HG02642 (cell line): ENCODE data around the gene IKZF2.

ENCODE experiments used
- ATAC-seq: cut with Tn5 transposase; IDR thresholded peaks from one replicate; pipeline ENCODE4 v1.9.1; 2021; ENCODE audit warnings: mild to moderate bottlenecking; ENCODE audit not compliant: unreplicated experiment, poor library complexity

IKZF2 gene

DNA sequence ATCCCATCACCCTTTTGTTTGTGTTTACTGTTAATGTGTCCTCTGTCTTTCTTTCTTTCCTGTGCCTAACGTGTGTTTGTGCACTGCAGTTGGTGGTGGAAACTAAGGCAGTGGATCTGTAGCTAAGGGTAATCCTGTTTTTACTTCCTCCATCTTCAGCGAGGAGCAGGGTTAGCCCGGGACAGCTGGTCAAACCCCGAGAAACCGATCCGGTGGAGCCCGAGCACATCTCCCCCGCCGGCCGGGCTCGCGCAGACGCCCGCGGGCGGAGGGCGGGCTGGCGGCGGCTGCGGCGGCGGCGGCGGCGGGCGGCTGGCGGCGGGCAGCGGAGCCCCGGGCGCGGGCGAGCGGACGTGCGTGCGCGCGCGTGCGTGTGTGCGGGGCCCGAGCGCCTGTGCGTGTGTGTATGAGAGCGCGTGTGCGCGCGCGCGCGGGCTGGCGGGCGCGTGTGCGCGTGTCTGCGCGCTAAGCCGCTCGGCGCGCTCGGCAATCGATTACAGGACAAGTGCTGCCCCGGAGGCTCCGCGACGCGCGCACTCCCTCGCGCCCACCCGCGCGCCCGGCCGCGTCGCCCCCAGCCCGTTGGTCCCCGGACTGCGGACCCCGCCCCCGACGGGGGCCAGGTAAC is at the start of gene IKZF2:
Gene IKZF2, minus strand, starts transcription at position 176 of the 628 bp plus-strand sequence. CDS start 2,983 bp downstream, outside the sequence.
- ATAC-seq, result peak; percentile 76

DNA sequence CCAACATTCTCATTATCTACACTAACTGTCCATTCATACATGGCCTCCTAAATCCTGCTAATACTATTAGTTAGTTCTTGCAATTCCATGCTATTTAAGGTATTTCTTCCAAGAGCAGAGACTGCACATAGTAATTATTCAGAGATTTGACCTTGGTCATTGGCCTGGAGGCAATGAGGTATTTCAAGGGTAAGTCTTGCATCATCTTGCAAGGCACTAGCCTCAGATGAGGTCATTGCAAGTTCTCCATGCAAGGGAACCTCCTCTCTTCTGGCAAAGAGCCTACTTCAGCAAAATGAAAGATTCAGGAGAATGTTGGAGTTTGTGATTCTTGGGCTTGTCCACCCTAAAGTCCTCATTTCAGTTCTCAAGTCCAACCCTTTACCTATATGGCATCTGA is 48.5 kb upstream of the IKZF2 start:
- ATAC-seq, result no peak

DNA sequence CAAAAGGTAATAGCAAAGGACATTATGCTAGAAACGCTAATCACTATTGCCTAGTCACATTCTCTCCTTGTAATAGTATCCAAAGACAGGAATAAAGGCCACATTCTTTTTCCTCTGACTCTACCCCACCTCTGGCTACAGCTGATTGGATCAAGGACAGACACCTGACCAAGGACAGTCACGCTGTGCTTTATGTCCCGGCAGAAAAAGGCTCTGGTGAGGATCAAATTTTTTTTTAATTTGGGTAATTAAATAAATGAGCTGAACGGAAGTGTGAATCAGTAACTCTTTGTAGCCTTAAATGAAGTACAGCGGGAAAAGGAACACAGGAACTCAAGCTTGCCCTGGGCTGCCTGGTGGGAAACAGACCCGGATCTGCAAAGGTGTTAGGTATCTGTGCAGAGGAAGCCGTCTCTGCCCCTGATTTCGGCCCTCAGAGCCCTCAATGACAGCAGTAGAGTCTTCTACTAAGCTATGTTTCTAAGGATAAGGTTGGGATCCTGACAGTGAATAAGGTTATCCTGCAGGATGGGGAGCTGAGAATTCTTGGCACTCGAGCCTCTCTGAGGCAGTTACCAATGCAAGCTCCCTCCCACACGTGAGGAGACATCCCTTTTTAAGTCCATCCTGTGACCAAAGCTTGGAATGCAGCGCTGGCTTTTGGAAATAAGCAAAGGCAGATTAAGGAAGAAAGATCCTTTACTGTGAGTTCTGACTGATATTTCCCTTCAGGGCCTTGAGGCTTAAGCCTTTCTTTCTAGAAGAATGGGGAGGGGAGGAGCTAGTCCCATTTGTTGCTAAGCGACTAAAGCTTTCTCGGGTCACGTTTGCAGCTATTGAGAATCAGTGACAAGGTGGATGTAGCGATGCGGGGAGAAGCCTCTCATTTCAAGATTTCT is 37.8 kb upstream of the IKZF2 start:
- no peak for ATAC-seq

DNA sequence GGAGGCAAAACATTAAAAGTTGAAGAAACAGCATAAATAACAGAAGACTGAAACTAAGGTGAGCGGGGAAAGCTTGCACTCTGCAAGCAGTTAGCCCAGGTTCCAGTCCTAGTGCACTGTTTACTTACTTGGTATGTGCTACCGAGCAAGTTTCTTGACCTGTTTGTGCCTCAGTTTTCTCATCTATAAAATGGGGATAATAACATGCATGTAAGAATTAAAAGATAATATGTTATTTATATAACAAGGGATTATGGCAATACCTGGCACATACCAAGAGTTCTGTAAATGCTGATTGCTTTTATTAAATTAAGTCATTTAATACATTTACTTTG is 37.1 kb upstream of the IKZF2 start:
- no peak for ATAC-seq

DNA sequence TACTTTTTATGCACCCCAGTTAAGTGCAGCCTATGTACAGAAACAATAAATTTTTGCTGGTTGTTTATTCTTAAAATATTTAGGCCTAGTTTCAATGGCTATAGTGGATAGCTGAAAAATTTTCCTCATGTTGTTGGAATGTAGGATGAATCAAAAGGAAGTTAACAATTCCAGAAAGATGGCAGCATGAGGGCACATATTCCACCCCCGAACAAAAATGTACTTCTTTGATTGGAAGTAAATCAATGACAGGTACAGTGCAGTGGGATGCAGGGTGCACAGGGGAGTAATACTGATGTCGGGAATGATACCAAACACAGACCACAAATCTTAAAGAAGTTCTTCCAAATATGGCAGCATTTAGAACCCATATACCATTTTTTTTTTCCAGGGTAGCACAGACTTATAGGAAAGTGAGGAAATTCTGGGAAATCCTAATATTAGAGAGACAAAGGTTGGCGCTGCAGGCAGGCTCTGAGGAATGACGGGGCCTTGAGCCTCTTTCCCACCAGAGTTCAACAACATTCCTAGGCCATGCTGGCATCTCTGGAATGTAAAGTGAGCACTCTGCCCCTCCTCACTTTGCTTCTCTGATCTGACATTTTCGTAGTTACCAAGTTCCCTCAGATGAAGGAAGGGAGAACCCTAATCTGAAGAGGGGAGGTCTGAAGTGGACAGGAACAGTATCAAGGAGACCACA is 36.6 kb upstream of the IKZF2 start:
- no peak for ATAC-seq

DNA sequence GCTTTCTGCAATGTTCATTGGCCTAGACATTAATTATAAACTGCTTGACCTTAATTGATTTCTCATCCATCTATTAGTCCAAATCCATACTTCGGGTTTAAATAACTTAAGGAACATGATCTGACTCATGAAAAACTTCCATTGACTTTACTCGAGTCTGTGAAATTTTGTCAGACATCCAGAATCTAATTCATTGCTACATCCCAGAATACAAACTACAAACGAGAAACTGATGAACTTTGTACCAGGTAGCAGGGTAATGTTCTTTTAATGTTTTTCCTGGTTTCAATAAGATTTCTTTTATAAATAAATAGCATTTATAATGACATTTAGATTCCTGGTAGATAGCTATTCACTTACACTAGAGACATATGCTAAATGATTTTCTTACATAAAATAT is 36.0 kb upstream of the IKZF2 start:
- no peak for ATAC-seq

DNA sequence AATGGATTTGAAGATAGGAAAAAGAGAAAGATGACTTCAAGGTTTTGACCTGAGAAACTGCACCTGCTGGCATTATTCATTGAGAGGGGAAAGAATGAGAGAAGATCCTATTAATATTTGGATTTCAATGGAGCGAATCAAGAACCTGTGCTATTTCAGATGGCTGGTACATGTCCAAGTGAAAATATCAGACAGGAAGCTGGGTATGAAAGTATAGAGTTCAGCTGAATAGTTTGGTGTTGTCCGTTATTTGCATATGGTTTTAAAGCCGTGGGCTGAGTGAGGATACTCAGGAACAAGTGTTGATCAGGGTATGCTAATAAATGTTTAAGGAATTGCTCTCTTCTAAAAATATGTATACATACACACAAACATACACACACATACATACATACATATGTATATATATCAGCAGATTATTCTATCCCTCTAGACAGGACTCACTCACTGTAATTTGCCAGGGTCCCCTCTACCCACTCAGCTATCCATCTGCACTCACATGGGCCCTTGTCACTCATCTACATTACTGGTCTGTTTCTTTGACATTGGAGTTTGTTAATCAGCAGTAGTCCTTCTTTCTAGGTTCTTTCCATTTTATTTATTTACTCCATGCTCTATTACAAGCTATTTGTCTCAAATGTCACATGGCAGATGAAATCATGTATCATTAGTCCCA is 33.9 kb upstream of the IKZF2 start:
- peak; percentile 99 for ATAC-seq

DNA sequence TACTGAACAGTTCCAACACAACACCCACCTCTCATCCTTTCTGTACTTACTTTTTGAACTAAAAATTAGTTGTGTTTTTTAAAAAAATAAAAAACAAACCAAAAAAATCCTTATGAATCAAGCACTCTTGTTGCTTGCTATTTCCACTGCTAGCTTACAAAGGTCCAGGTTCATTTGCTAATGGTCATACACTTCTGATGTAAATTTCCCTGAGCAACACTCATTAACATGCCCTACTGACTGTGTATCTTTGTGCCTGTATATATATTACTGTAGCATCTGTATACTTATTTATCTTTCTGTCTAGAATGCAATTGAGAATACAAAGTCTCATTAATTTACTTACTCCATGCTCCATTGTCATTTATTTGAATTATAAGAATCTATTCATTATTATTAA is 30.3 kb upstream of the IKZF2 start:
- no peak for ATAC-seq

DNA sequence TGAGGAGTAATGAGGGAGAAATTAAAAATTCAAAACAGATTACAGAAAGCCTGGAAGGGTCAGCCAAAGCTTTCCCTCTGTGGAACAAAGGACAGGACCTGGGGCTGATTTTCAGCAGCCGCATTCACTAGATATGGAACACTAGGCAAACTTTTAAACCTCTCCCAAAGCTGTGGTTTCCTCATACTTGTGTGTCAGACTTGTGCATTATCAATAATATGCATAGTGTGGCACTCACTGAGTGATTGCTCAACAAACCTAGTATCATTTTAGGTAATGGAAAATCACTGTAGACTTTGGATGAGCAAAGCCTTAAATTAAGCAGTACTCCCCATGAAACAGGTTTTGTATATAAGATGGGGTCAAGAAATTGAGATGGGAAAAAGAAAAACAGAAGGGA is 26.3 kb upstream of the IKZF2 start:
- ATAC-seq, result no peak

DNA sequence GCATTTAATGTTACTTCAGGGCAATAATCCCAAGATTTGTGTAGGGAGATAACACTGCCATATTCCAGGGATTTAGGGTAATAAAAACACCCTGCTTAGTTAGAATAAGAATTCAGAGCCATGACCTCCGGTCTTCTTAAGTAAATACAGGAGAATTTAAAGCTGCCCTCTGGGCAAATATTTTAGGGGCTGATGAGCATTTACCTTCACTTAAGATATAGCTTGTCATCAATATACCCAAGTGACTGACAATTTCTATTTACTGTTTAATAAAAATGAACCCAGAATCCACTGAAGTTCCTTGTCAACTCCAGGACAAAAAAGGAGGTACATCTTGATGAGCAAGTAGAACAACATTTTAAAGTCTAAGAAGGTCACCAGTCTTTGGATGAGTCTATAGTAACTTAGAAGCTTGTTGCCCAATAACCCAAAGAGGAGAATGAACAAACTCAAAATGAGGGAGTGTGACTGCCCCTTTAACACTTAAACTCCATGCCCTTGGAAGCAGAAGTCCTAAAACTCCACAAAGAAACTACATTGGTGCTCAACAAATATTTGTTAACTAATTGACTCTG is 24.3 kb upstream of the IKZF2 start:
- ATAC-seq, result no peak

DNA sequence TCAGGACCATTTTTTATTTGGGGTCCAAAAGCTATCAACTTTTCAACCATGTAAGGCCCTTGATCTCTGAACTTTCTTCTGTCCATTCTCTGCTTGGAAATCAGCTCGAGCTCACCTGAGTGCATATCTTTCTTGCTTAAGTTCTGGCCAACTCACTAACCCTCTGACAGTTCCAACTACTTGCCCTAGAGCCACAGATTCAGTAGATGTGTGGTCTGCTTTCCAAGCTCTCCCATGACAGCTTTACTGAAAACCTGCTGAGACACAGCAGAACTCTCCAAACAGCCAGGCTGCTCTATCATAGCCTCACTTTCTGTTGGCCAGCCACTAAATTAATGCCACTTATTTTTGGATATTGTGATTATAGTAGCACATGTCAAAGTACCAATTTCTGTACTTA is 21.2 kb upstream of the IKZF2 start:
- no peak for ATAC-seq

DNA sequence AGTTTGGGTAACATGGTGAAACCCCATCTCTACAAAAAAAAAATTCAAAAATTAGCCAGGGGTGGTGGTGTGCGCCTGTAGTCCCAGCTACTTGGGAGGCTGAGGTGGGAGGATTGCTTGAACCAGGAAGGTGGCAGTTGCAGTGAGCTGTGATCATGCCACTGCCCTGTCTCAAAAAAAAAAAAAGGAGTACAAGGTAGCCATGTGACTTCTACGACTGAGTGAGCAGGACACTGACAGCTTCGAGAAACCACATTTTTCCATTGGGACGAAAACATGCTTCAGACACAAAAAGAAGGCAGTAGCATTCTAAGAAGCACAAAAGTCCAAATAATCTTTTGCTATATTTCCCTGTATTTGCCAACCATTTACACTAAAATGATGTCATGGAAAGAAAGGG is 19.7 kb upstream of the IKZF2 start:
- ATAC-seq, result no peak

DNA sequence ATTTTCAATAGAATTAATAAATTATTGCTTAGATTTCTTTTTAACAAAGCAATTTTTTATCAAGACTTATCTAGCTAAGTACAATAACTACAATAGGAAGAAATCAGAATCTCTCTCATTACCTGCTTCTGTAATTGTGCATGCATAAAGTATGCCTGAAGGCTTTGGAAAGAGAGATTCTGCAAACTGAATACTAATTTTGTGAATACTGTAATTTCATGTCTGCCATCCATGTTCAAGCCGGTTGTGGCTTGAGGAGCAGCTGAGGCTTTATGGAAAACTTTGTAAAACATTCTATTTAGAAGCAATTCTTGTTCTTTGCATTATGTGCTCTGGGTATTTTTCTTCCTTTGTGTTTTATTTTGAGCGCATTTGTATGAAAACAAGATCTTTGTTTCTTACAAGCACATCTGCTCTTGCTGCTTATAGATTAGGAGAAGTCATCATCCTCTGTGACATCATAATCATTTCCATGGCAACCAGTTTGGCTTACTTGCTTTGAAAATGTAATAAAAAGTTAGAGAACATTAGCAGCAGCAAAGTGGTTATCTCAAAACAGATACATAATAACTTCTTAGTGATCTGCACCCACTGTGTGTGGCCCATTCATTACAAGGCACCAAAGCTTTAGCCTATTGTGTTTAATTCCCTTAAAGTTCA is 16.0 kb upstream of the IKZF2 start:
- no peak for ATAC-seq

DNA sequence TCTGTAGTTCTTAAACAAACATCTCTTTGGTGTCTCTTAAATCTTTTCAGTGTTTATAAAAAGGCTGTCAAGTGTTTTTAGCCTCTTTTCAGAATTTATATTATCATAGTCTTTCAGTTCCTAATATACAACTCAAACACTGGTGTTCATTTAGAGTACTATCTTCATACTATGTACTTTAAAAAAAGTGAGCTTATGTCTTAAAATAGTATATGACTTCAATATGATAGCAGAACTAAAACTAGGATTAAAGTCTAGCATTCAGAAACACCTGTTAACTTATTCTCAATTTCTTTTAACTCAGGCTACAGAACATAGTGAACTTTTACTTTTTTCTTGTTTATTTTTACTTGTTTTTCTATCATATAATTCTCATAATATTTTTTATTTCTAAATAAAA is 14.7 kb upstream of the IKZF2 start:
- ATAC-seq, result peak; percentile 98

DNA sequence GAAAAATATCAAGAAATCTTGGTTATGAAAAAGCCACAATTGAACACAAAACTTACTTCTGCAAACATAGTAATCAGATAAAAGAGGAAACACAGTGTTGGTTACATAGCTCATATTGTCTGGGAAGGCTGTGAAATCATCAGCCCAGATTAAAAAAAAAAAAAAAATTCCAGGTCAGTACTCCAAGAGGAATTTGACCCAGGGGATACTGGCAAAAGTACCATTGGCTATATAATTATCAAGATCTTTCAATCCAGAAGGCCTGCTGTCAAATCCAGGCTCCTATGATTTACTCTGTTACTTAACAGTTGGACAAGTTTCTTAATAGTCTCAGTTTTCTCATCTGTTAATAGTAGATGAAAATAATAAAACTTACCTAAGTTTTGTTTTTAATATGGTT is 12.9 kb upstream of the IKZF2 start:
- ATAC-seq, result no peak

DNA sequence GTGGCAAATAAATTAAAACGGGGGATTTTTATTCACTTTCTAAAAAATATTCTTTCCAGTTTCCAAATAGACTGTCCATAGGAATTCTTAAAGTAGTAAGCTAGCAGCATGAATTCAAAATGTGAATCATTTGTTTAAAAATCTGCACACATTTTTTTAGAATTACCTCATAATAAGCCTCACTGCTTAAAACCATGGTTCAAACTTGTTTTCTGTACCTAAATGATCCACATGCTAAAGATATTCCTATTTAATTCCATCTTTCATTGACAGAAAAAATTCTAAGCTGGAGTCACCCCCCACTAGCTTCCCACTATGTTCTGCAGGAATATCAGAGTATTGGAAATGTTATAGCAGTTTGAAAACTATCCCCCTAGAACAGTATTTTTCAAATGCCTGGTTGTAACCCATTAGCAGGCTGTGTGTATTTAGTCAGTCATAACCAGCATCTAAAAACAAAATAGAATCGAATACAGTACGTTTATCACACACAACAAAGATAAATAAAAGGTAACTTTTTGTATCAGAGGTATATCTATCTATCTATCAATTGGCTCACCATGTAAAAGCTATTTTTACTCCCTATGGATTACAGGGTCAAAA is 11.2 kb upstream of the IKZF2 start:
- no peak for ATAC-seq

DNA sequence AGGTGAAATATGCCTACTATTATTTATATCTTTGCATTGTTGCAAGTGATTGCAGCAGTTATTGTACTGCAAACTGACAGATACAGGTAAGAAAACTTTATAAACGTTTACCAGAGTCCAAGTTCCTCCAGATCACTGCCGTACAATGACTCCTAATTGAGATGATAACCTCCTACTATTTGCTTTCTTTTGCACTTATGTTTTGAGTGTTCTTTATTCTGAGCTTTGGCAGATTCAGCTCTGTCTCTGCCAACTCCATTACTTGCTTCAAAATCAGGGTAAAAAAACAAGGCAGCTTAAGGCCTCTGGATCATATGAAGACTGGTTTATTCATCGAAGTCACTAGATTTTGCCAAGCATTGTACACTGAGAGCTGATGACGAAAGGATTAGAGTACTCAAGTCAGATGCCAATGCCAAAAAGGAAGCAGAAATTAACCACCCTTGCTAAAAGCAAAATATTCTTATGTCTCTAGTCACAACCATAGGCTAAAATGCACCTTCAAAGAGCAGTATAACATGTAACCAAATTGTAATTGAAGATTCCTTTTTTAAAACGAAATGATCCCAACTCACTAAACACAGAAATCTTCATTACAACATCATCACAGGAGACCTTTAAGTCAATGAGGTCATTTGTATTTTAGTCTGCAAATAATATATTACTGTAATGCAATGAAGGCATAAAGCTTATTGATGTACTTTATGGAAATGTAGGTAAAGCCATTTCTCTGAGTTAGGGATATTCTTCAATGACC is 10.5 kb upstream of the IKZF2 start:
- no peak for ATAC-seq

DNA sequence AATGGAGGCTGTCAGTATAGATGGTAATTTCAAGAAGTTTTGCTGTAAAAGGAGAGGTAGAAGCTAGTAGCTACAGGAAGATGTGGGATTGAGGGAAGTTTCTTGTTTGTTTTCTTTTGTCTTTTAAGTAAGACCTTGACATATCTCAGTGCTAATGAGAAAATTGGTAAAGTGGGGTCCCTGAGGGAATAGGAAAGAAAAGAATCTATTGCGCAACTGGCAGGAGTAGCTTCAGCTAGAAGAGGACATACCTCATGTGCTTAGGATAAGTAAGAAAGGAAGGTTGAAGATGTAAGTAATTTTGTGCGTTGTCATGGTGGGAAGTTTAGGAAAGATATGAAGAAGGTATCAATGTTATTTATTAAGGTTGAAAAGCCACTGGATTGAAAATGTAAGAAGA is 8.4 kb upstream of the IKZF2 start:
- ATAC-seq, result no peak

DNA sequence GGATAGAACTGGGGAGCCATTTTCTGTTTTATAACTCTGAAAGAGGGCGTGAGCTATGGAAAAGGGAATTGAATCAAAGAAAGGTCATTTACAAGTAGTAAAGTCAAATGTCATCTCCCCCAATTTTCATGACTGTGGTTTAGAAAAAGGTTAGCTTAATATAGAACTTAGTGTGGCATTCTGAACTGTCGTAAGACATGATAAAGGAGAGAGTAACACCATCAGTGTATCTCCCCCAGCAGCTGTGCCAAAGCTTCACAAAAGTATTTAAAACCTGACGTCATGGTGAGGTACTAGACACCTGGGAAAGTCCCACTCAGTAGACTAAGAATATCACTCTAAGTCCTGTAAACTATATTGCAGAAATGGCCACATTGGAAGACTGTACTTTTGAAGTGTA is 5.8 kb upstream of the IKZF2 start:
- peak; percentile 86 for ATAC-seq
